Endothelial cell of umbilical vein (primary cell): ENCODE data around the gene HOXC9. TPM values are rescaled to one million over a fixed set of nuclear protein-coding genes. Genes with fewer than 3 reads are reported as not detected.
A peak's percentile ranks its signal among the peaks of the same experiment; 100 is the strongest.

Source experiments
- BruUV-seq: library from RNA; stranded (reverse); fragments of 400-500 nt; replicated peaks from 2 replicates; lab custom pipeline; 2021; lab: Mats Ljungman, UMichigan
- CTCF ChIA-PET: fragments of 300-600, 350-600 bp; sonication (Branson Sonifier 250); formaldehyde crosslinking; loops from one replicate; lab custom pipeline; 2021; ENCODE audit warnings: antibody characterized with exemption, inconsistent platforms; lab: Charles Lee
- POLR2A ChIA-PET: fragments of 300-600, 350-600 bp; sonication (Branson Sonifier 250); formaldehyde crosslinking; loops from one replicate; lab custom pipeline; 2021; ENCODE audit warnings: antibody characterized with exemption, inconsistent platforms; lab: Charles Lee
- DNase-seq: peaks from one replicate; pipeline ENCODE4 v3.0.0-alpha.2; 2011; ENCODE audit warnings: low read depth, low spot score
- FAIRE-seq: peaks from 2 replicates; lab custom pipeline; 2011; peaks lifted over from hg19 to GRCh38; lab: Jason Lieb, UNC
- H2AFZ ChIP-seq: 2 replicates; pipeline ENCODE4 v1.6.0; 2012; ENCODE audit warnings: low read depth, low read length, control low read depth, inconsistent platforms
- H3K27ac ChIP-seq: 2 replicates; pipeline ENCODE4 v1.5.1; 2011; ENCODE audit warnings: low read depth, mild to moderate bottlenecking, control low read depth, low read length, moderate library complexity; ENCODE audit not compliant: insufficient read depth
- H3K27me3 ChIP-seq, 2 experiments: 2 replicates each; pipeline versions ENCODE4 v1.6.0 to v1.6.1; 2011; ENCODE audit warnings: low read length in 2 of 2, mixed read lengths in 1 of 2; ENCODE audit not compliant: control insufficient read depth in 2 of 2, insufficient read depth in 2 of 2
- H3K36me3 ChIP-seq, 2 experiments: 2 replicates in 1 of 2; 3 replicates in 1 of 2; pipeline ENCODE4 v1.5.1; 2011; ENCODE audit warnings: low read length in 2 of 2, mild to moderate bottlenecking in 1 of 2, moderate library complexity in 1 of 2; ENCODE audit not compliant: control insufficient read depth in 2 of 2, insufficient read depth in 2 of 2; ENCODE audit errors: extremely low read depth in 1 of 2
- H3K4me1 ChIP-seq: 3 replicates; pipeline ENCODE4 v1.5.1; 2011; ENCODE audit warnings: mild to moderate bottlenecking, low read length; ENCODE audit not compliant: control insufficient read depth, insufficient read depth; ENCODE audit errors: extremely low read depth
- H3K4me2 ChIP-seq: 2 replicates; pipeline ENCODE4 v1.6.1; 2011; ENCODE audit warnings: low read length, control low read depth, mixed read lengths; ENCODE audit not compliant: insufficient read depth
- H3K4me3 ChIP-seq, 3 experiments: fragments of 200-600 bp in 1 of 3; sonication (generic), shearing (Covaris generic) in 1 of 3; replicated peaks in 1 of 3; 2 replicates each; pipeline ENCODE4 v1.5.1; 2011 to 2016; ENCODE audit warnings: control low read depth in 3 of 3, low read length in 3 of 3, mild to moderate bottlenecking in 2 of 3, inconsistent platforms in 1 of 3, low read depth in 1 of 3, moderate library complexity in 1 of 3; ENCODE audit not compliant: insufficient read depth in 1 of 3
- H3K79me2 ChIP-seq: 2 replicates; pipeline ENCODE4 v1.6.0; 2012; ENCODE audit warnings: low read length, inconsistent platforms; ENCODE audit not compliant: control insufficient read depth, insufficient read depth
- H3K9ac ChIP-seq: replicated peaks from 2 replicates; pipeline ENCODE3; 2011; ENCODE audit warnings: low read length, control low read depth; ENCODE audit not compliant: insufficient read depth; ENCODE audit errors: extremely low read depth
- H3K9me1 ChIP-seq: replicated peaks from 3 replicates; pipeline ENCODE4 v1.6.0; 2011; ENCODE audit warnings: mild to moderate bottlenecking, low read length; ENCODE audit not compliant: control insufficient read depth, insufficient read depth; ENCODE audit errors: extremely low read depth
- H3K9me3 ChIP-seq: replicated peaks from 2 replicates; pipeline ENCODE4 v1.5.1; 2012; ENCODE audit warnings: low read length, inconsistent platforms; ENCODE audit not compliant: control insufficient read depth, insufficient read depth
- H4K20me1 ChIP-seq: replicated peaks from 2 replicates; pipeline ENCODE3; 2011; ENCODE audit warnings: mild to moderate bottlenecking, low read length; ENCODE audit not compliant: control insufficient read depth, insufficient read depth; ENCODE audit errors: extremely low read depth
- CTCF ChIP-seq, 2 donors: IDR thresholded peaks; 1 replicate in 1 of 2; 2 replicates in 1 of 2; pipeline ENCODE4 v1.5.1; 2011; ENCODE audit warnings: low read length in 2 of 2, mild to moderate bottlenecking in 2 of 2, moderate library complexity in 2 of 2, control low read depth in 1 of 2, inconsistent platforms in 1 of 2, low read depth in 1 of 2; ENCODE audit not compliant: insufficient read depth in 1 of 2; ENCODE audit errors: extremely low read depth in 1 of 2
- EZH2 ChIP-seq: IDR thresholded peaks from 2 replicates; pipeline ENCODE4 v1.6.1; 2012; ENCODE audit warnings: borderline replicate concordance, low read depth, mild to moderate bottlenecking, moderate library complexity, low read length, inconsistent platforms; ENCODE audit not compliant: severe bottlenecking
- FOS ChIP-seq: IDR thresholded peaks from 2 replicates; pipeline ENCODE4 v1.6.1; 2011; ENCODE audit warnings: mild to moderate bottlenecking, low read length, moderate library complexity, borderline replicate concordance; ENCODE audit not compliant: insufficient read depth
- GATA2 ChIP-seq: IDR thresholded peaks from 2 replicates; pipeline ENCODE4 v1.7.0; 2011; ENCODE audit warnings: low read depth, mild to moderate bottlenecking, moderate library complexity, mixed read lengths, low read length; ENCODE audit not compliant: insufficient read length, insufficient read depth
- JUN ChIP-seq: IDR thresholded peaks from 2 replicates; pipeline ENCODE4 v1.6.1; 2011; ENCODE audit warnings: borderline replicate concordance, low read depth; ENCODE audit not compliant: insufficient read length, insufficient read depth
- MYC ChIP-seq: IDR thresholded peaks from one replicate; pipeline ENCODE4 v1.6.1; 2011; ENCODE audit warnings: mild to moderate bottlenecking, low read depth, low read length
- POLR2A ChIP-seq: IDR thresholded peaks from 2 replicates; pipeline ENCODE4 v1.6.1; 2012; ENCODE audit warnings: low read depth, mild to moderate bottlenecking, control low read depth, low read length
- POLR2AphosphoS5 ChIP-seq: IDR thresholded peaks from 2 replicates; pipeline ENCODE4 v1.6.1; 2012; ENCODE audit warnings: low read depth, mild to moderate bottlenecking, control low read depth, low read length, moderate library complexity; ENCODE audit not compliant: insufficient read depth
- dilution Hi-C: fragments of 300-500 bp; cut with MboI; formaldehyde crosslinking; loops from one replicate; pipeline ENCODE4 v1.15.0; 2019; ENCODE audit warnings: low sequenced_read_pairs; ENCODE audit not compliant: extremely low pct_ligation_motif_present
- intact Hi-C: fragments of 100-400 bp; cut with micrococcal nuclease; formaldehyde crosslinking; loops from one replicate; pipeline ENCODE4 v1.10.0; 2022
- polyA plus RNA-seq, 4 experiments: library from polyadenylated mRNA; depleted of rRNA in 3 of 4; stranded (reverse) in 3 of 4; unstranded in 1 of 4; fragments of >200 nt; gene quantifications; 2 replicates each; pipeline versions ENCODE4 v1.2.1 to v1.2.3, GENCODE V29; 2011 to 2012; ENCODE audit warnings: missing spikeins in 1 of 4
- total RNA-seq: library from RNA; stranded (reverse); gene quantifications from 2 replicates; pipeline ENCODE4 v1.2.3, GENCODE V29; 2021
- TF ChIP-seq, protein P1 (sequence below): IDR thresholded peaks from 2 replicates; pipeline ENCODE4 v1.6.1; 2011; ENCODE audit not compliant: insufficient read depth, insufficient read length

HOXC9 gene
- total and polyA plus RNA-seq, 2 donors (not counting 3 experiments of a cell fraction or from before 2014, with no cell fraction given): 0.40 to 0.58 TPM

DNA sequence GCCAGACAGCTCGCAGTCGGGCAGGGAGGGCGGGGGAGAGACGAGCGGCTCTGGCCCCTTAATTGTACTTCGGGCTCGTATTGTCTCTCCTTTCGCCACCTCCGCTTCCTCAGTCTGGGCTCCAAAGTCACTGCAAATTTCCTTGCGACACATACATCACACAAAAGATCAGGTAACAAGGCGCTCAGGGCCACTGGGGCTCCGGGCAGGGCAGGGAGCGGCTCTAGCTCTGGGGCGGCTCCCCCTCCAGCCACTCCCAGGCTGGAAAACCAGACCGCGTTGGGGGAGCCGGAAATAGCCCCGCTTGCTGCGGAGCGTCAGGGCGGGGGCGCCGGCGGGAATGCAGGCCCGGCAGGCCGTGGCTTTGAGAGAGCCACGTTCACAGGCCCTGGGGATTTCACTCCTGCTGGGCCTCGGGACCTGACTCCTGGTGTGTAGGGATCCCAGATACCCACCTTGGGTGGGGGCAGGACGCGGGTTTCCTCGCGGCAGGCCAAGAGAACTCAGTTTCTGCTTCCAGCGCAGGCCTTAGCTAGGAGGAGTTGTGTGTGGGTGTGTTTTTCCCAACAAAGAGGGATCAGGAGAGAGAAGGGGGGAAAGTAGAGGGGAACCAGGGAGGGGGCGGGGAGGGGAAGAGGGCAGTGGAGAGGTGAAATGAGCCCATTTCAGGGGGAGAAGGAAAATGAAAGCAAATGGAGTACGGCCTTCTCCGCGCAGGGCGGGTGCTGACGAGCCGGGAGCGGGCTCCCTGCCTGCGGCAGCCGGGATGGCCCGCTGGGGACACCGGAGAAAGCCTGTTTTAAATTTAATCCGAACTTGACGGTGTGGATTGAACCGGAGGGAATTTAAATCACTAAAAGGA lies 4.4 kb upstream of the HOXC9 start:
- no peaks in the 10 kb centered on the region for H3K9me3 ChIP-seq
- H3K4me2 ChIP-seq: peak overlapping the region; percentile 22
- no peak overlapping the region for H3K9ac ChIP-seq
- dilution Hi-C loops (no loop called here), intact Hi-C loops (no loop called here)
- CTCF ChIA-PET: interaction anchor here (0.6 to 3.7 kb wide), 4 partner anchors 10 to 231 kb away, joined by 5 to 17 read pairs (median 8); no protein-coding TSS in a partner anchor
- TF ChIP-seq POLR2AphosphoS5 (no peak), EZH2 (peak; percentile 76)
- H3K27ac ChIP-seq: no peak overlapping the region
- no peak for DNase-seq
- peak overlapping the region; percentile 37 for H2AFZ ChIP-seq
- no TSS peak for BruUV-seq
- FAIRE-seq: peak; percentile 54
- H3K36me3 ChIP-seq: no peaks in the 10 kb centered on the region
- H3K4me1 ChIP-seq: no peaks in the 10 kb centered on the region
- H3K9me1 ChIP-seq: no peaks in the 10 kb centered on the region
- peaks cover 85 to 99% of the 10 kb centered on the region in 2 experiments for H3K27me3 ChIP-seq
- no peaks in the 10 kb centered on the region for H4K20me1 ChIP-seq
- H3K79me2 ChIP-seq: no peaks in the 10 kb centered on the region
- POLR2A ChIA-PET: interaction anchor here (0.6 kb wide), 1 partner anchor 598 kb away, joined by 3 read pairs; no protein-coding TSS in a partner anchor
- H3K4me3 ChIP-seq: peak overlapping the region in 1 of 3 experiments; percentile 23

- DNase-seq (no peak), FAIRE-seq (no peak)
- no peak overlapping the region for H3K9ac ChIP-seq
- no peak overlapping the region for H2AFZ ChIP-seq
- peaks cover 85 to 99% of the 10 kb centered on the region in 2 experiments for H3K27me3 ChIP-seq
- no TSS peak for BruUV-seq
- H3K9me3 ChIP-seq: no peaks in the 10 kb centered on the region
- no peaks in the 10 kb centered on the region for H3K4me1 ChIP-seq
- H3K79me2 ChIP-seq: no peaks in the 10 kb centered on the region
- H3K4me3 ChIP-seq: no peak overlapping the region
- no peak overlapping the region for H3K27ac ChIP-seq
- no peaks in the 10 kb centered on the region for H3K9me1 ChIP-seq
- TF ChIP-seq POLR2AphosphoS5 (no peak), GATA2 (no peak), JUN (no peak), EZH2 (no peak), POLR2A (no peak), CTCF (IDR thresholded peaks at IDR 0.05; ENCODE audit: extremely low read depth in 1 of 2, insufficient read depth in 1 of 2, low read depth in 1 of 2, low read length in 2 of 2) (no peak), FOS (no peak), MYC (no peak)
- TF ChIP-seq, protein P1, sequence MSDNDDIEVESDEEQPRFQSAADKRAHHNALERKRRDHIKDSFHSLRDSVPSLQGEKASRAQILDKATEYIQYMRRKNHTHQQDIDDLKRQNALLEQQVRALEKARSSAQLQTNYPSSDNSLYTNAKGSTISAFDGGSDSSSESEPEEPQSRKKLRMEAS: no peak
- POLR2A ChIA-PET: interaction anchor here (0.6 kb wide), 1 partner anchor 597 kb away, joined by 3 read pairs; no protein-coding TSS in a partner anchor
- dilution Hi-C loops: no loop called here
- peak overlapping the region; percentile 16 for H3K4me2 ChIP-seq
- CTCF ChIA-PET: interaction anchor here (0.6 to 3.7 kb wide), 4 partner anchors 9 to 211 kb away, joined by 3 to 17 read pairs (median 8); no protein-coding TSS in a partner anchor
- H3K36me3 ChIP-seq: no peaks in the 10 kb centered on the region
- intact Hi-C loops: no loop called here
- H4K20me1 ChIP-seq: no peaks in the 10 kb centered on the region
These were observed 3.4 kb upstream of the HOXC9 start for GRCh38 chr12:53996240-53997203.
